Testis (tissue), 3 donors: ENCODE data around the gene PVALEF. TPM values are rescaled to one million over a fixed set of nuclear protein-coding genes. Genes with fewer than 3 reads are reported as not detected.

Experiments used
- DNase-seq: peaks from one replicate; pipeline ENCODE4 v3.0.0-alpha.2; 2019
- H3K27ac ChIP-seq, 2 donors: fragments of 200-600 bp; sonication (generic); one replicate each; pipeline ENCODE4 v1.5.1; 2019
- H3K27me3 ChIP-seq: fragments of 200-600 bp; sonication (generic); one replicate; pipeline ENCODE4 v1.5.1; 2019
- H3K36me3 ChIP-seq: fragments of 200-600 bp; sonication (generic); one replicate; pipeline ENCODE4 v1.5.1; 2017; ENCODE audit warnings: low read depth; ENCODE audit errors: missing control alignments
- H3K4me1 ChIP-seq: fragments of 200-600 bp; sonication (generic); one replicate; pipeline ENCODE4 v1.5.1; 2019
- H3K4me3 ChIP-seq, 2 donors: fragments of 200-600 bp; sonication (generic); one replicate each; pipeline ENCODE4 v1.5.1; 2017 to 2019
- H3K9me3 ChIP-seq: fragments of 200-600 bp; sonication (generic); one replicate; pipeline ENCODE4 v1.5.1; 2017
- POLR2A ChIP-seq: fragments of 450-650 bp; IDR thresholded peaks from one replicate; pipeline ENCODE4 v1.6.1; 2017; ENCODE audit warnings: antibody characterized with exemption, mild to moderate bottlenecking, moderate library complexity
- WGBS, 2 donors: methylation state at CpG; one replicate each; pipeline ENCODE4 v1.1.5; 2018; 5-methylcytosine and 5-hydroxymethylcytosine counted together
- intact Hi-C: fragments of 100-400 bp; cut with DNase I; formaldehyde crosslinking; loops from one replicate; pipeline ENCODE4 v1.15.1; 2023; ENCODE audit warnings: low total_unique reads
- polyA plus RNA-seq: library from polyadenylated mRNA; stranded (reverse); fragments of 350-450 nt; fragmentation: Illumina TruSeq; extraction: RNeasy Lipid Tissue Mini Kit (QIAGEN cat#74804); gene quantifications from one replicate; pipeline ENCODE4 v1.2.3, GENCODE V29; 2014; ENCODE audit warnings: low read depth, low replicate concordance; ENCODE audit not compliant: insufficient read depth
- total RNA-seq, 2 donors: library from RNA; depleted of rRNA; stranded (reverse); fragments of >200 nt; gene quantifications; one replicate each; pipeline ENCODE4 v1.2.3, GENCODE V29; 2016
- TF ChIP-seq, protein P1 (sequence below), 3 experiments: fragments of 450-650 bp in 2 of 3; fragments of 200-600 bp in 1 of 3; sonication (generic) in 1 of 3; IDR thresholded peaks; one replicate each; pipeline ENCODE4 v1.5.1; 2016 to 2019; ENCODE audit warnings: antibody characterized with exemption in 3 of 3, mild to moderate bottlenecking in 2 of 3, moderate library complexity in 1 of 3

Gene PVALEF
- total and polyA plus RNA-seq, 3 donors from 2014 or later: not detected

GRCh38 chr17:81126281-81127132 lies 38.8 kb upstream of the PVALEF start:
- WGBS, 2 donors: 86 to 90% methylated on average over 20 to 29 of the region's 34 CpGs
- intact Hi-C loops: no loop called here
- Histone ChIP-seq H3K27ac (no peak overlapping the region), H3K36me3 (no peaks in the 10 kb centered on the region), H3K4me3 (no peak overlapping the region), H3K9me3 (no peaks in the 10 kb centered on the region), H3K27me3 (no peaks in the 10 kb centered on the region), H3K4me1 (no peaks in the 10 kb centered on the region)
- DNase-seq: no peak
- no peak for TF ChIP-seq POLR2A
- TF ChIP-seq, protein P1, sequence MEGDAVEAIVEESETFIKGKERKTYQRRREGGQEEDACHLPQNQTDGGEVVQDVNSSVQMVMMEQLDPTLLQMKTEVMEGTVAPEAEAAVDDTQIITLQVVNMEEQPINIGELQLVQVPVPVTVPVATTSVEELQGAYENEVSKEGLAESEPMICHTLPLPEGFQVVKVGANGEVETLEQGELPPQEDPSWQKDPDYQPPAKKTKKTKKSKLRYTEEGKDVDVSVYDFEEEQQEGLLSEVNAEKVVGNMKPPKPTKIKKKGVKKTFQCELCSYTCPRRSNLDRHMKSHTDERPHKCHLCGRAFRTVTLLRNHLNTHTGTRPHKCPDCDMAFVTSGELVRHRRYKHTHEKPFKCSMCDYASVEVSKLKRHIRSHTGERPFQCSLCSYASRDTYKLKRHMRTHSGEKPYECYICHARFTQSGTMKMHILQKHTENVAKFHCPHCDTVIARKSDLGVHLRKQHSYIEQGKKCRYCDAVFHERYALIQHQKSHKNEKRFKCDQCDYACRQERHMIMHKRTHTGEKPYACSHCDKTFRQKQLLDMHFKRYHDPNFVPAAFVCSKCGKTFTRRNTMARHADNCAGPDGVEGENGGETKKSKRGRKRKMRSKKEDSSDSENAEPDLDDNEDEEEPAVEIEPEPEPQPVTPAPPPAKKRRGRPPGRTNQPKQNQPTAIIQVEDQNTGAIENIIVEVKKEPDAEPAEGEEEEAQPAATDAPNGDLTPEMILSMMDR (IDR thresholded peaks at IDR 0.05): no peak

DNA sequence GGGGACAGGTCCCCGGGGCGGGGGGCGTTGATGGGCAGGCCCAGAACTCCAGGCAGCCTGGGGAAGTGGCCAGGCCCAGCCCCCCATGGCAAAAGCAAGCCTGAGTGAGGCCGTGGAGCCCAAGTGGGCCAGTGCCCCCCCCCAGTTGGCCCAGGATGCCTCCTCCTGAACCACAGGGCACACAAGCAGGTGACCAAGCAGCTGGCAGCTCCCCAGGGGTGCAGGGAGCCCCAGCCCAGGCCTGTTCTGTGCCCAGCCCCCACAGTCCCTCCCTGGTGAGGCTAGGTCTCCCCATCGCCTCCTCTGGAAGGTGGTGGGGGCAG lies 38.2 kb upstream of the PVALEF start:
- H3K36me3 ChIP-seq: no peaks in the 10 kb centered on the region
- H3K4me1 ChIP-seq: no peaks in the 10 kb centered on the region
- intact Hi-C loops: no loop called here
- no peak overlapping the region for H3K4me3 ChIP-seq
- no peak for TF ChIP-seq POLR2A
- TF ChIP-seq, protein P1 (IDR thresholded peaks at IDR 0.05): no peak
- no peaks in the 10 kb centered on the region for H3K9me3 ChIP-seq
- no peak overlapping the region for H3K27ac ChIP-seq
- DNase-seq: no peak
- no peaks in the 10 kb centered on the region for H3K27me3 ChIP-seq
- 67% methylated on average over 5 of the region's 5 CpGs; no CpG with 5 or more reads in 1 of the 2 donors for WGBS, 2 donors

GRCh38 chr17:81127526-81128177 lies 37.7 kb upstream of the PVALEF start:
- no peak for TF ChIP-seq POLR2A
- TF ChIP-seq, protein P1 (IDR thresholded peaks at IDR 0.05): no peak
- Histone ChIP-seq H3K27me3 (no peaks in the 10 kb centered on the region), H3K9me3 (no peaks in the 10 kb centered on the region), H3K4me3 (no peak overlapping the region), H3K4me1 (no peaks in the 10 kb centered on the region), H3K36me3 (no peaks in the 10 kb centered on the region), H3K27ac (no peak overlapping the region)
- WGBS, 2 donors: 79 to 86% methylated on average over 21 to 25 of the region's 25 CpGs
- DNase-seq: no peak
- intact Hi-C loops: no loop called here

GRCh38 chr17:81128338-81128737 lies 37.0 kb upstream of the PVALEF start:
- H3K27ac ChIP-seq: no peak overlapping the region
- TF ChIP-seq, protein P1 (IDR thresholded peaks at IDR 0.05): no peak
- no peak for TF ChIP-seq POLR2A
- intact Hi-C loops: no loop called here
- no peak overlapping the region for H3K4me3 ChIP-seq
- H3K9me3 ChIP-seq: no peaks in the 10 kb centered on the region
- 88 to 100% methylated on average over 2 to 14 of the region's 14 CpGs for WGBS, 2 donors
- DNase-seq: no peak
- H3K4me1 ChIP-seq: no peaks in the 10 kb centered on the region
- H3K36me3 ChIP-seq: no peaks in the 10 kb centered on the region
- H3K27me3 ChIP-seq: no peaks in the 10 kb centered on the region
